IMR-90 (cell line): Measurements from ENCODE around the gene ETF1. TPM values are rescaled to one million over a fixed set of nuclear protein-coding genes. Genes with fewer than 3 reads are reported as not detected.

Experiments
- ATAC-seq: fragments of 200-7000 bp; cut with Tn5 transposase; 2 replicates; pipeline ENCODE4 v1.9.1; 2020; ENCODE audit warnings: low read depth, mild to moderate bottlenecking, moderate library complexity
- BruUV-seq: library from RNA; stranded (reverse); fragments of 400-500 nt; replicated peaks from 2 replicates; lab custom pipeline; 2021; lab: Mats Ljungman, UMichigan
- CTCF ChIA-PET: fragments of 300-600 bp; formaldehyde crosslinking; extraction: SDS; loops from one replicate; lab custom pipeline; 2021; ENCODE audit warnings: antibody characterized with exemption; lab: Yijun Ruan, JAX
- POLR2A ChIA-PET: fragments of 300-600 bp; sonication (Branson Sonifier 250); formaldehyde crosslinking; loops from one replicate; lab custom pipeline; 2022; ENCODE audit warnings: antibody characterized with exemption; ENCODE audit not compliant: unreplicated experiment; lab: Charles Lee
- DNase-seq: peaks from one replicate; pipeline ENCODE4 v3.0.0; 2013
- H2AFZ ChIP-seq: replicated peaks from 2 replicates; pipeline ENCODE3; 2013; ENCODE audit warnings: low read length, mild to moderate bottlenecking; ENCODE audit not compliant: poor library complexity
- H2AK5ac ChIP-seq: 2 replicates; pipeline ENCODE4 v1.6.1; 2013; ENCODE audit warnings: low read depth, low read length, inconsistent platforms
- H2AK9ac ChIP-seq: replicated peaks from 2 replicates; pipeline ENCODE3; 2013; ENCODE audit warnings: mild to moderate bottlenecking, low read depth, low read length, moderate library complexity; ENCODE audit not compliant: poor library complexity
- H2BK120ac ChIP-seq: 2 replicates; pipeline ENCODE4 v1.6.1; 2013; ENCODE audit warnings: low read depth, low read length, inconsistent platforms
- H2BK15ac ChIP-seq: 3 replicates; pipeline ENCODE4 v1.6.1; 2013; ENCODE audit warnings: low read depth, low read length, inconsistent platforms
- H2BK20ac ChIP-seq: 2 replicates; pipeline ENCODE4 v1.6.1; 2013; ENCODE audit warnings: low read depth, mild to moderate bottlenecking, inconsistent platforms, low read length, moderate library complexity
- H2BK5ac ChIP-seq: 2 replicates; pipeline ENCODE4 v1.6.1; 2013; ENCODE audit warnings: mild to moderate bottlenecking, low read depth, low read length, inconsistent platforms; ENCODE audit not compliant: poor library complexity, severe bottlenecking
- H3K14ac ChIP-seq: replicated peaks from 2 replicates; pipeline ENCODE4 v1.6.1; 2013; ENCODE audit warnings: low read depth, low read length, inconsistent platforms
- H3K18ac ChIP-seq: 2 replicates; pipeline ENCODE4 v1.6.1; 2013; ENCODE audit warnings: low read depth, low read length, control low read depth
- H3K23ac ChIP-seq: 2 replicates; pipeline ENCODE4 v1.6.1; 2013; ENCODE audit warnings: low read depth, low read length, inconsistent platforms
- H3K27ac ChIP-seq: 2 replicates; pipeline ENCODE4 v1.5.1; 2013; ENCODE audit warnings: mild to moderate bottlenecking, control low read depth, low read length; ENCODE audit not compliant: insufficient read depth
- H3K27me3 ChIP-seq: 2 replicates; pipeline ENCODE4 v1.6.1; 2013; ENCODE audit warnings: low read length; ENCODE audit not compliant: control insufficient read depth, insufficient read depth
- H3K36me3 ChIP-seq: 2 replicates; pipeline ENCODE4 v1.6.1; 2013; ENCODE audit warnings: low read length, mixed read lengths; ENCODE audit not compliant: control insufficient read depth, insufficient read depth
- H3K4ac ChIP-seq: 2 replicates; pipeline ENCODE4 v1.6.1; 2013; ENCODE audit warnings: low read depth, low read length, inconsistent platforms
- H3K4me1 ChIP-seq: 2 replicates; pipeline ENCODE4 v1.6.1; 2013; ENCODE audit warnings: low read length, mixed read lengths; ENCODE audit not compliant: control insufficient read depth, insufficient read depth
- H3K4me2 ChIP-seq: 2 replicates; pipeline ENCODE4 v1.6.1; 2013; ENCODE audit warnings: low read depth, mild to moderate bottlenecking, control low read depth, low read length, moderate library complexity
- H3K4me3 ChIP-seq: 2 replicates; pipeline ENCODE4 v1.5.1; 2013; ENCODE audit warnings: low read depth, mild to moderate bottlenecking, control low read depth, low read length, moderate library complexity; ENCODE audit not compliant: insufficient read depth
- H3K56ac ChIP-seq: 2 replicates; pipeline ENCODE4 v1.6.1; 2013; ENCODE audit warnings: low read length, inconsistent platforms; ENCODE audit not compliant: insufficient read depth; ENCODE audit errors: extremely low read depth
- H3K79me1 ChIP-seq, 2 experiments: 2 replicates each; pipeline ENCODE4 v1.6.1; 2013; ENCODE audit warnings: low read length in 2 of 2, inconsistent platforms in 1 of 2, low read depth in 1 of 2
- H3K9ac ChIP-seq: 2 replicates; pipeline ENCODE4 v1.6.1; 2013; ENCODE audit warnings: low read depth, low read length, control low read depth
- H3K9me1 ChIP-seq: 2 replicates; pipeline ENCODE4 v1.6.1; 2013; ENCODE audit warnings: low read length, inconsistent platforms; ENCODE audit not compliant: insufficient read depth
- H3K9me3 ChIP-seq: 2 replicates; pipeline ENCODE4 v1.6.1; 2013; ENCODE audit warnings: low read length; ENCODE audit not compliant: control insufficient read depth, insufficient read depth
- H4K20me1 ChIP-seq: 2 replicates; pipeline ENCODE4 v1.6.1; 2013; ENCODE audit warnings: low read length, inconsistent platforms; ENCODE audit not compliant: insufficient read depth
- H4K5ac ChIP-seq: 2 replicates; pipeline ENCODE4 v1.6.1; 2013; ENCODE audit warnings: mild to moderate bottlenecking, low read depth, low read length, control low read depth
- H4K8ac ChIP-seq, 2 experiments: 2 replicates each; pipeline ENCODE4 v1.6.1; 2013; ENCODE audit warnings: low read depth in 2 of 2, low read length in 2 of 2, control low read depth in 1 of 2, inconsistent platforms in 1 of 2
- H4K91ac ChIP-seq: 2 replicates; pipeline ENCODE4 v1.6.1; 2013; ENCODE audit warnings: low read depth, low read length, inconsistent platforms; ENCODE audit not compliant: insufficient read depth
- BHLHE40 ChIP-seq: fragments of 150-350 bp; IDR thresholded peaks from 2 replicates; pipeline ENCODE4 v1.6.1; 2016; ENCODE audit warnings: mild to moderate bottlenecking, low read depth, low read length
- CHD1 ChIP-seq: IDR thresholded peaks from 2 replicates; pipeline ENCODE4 v1.6.1; 2012; ENCODE audit warnings: low read depth, low read length, improper control_type of control experiment
- FOS ChIP-seq: fragments of 150-350 bp; IDR thresholded peaks from 2 replicates; pipeline ENCODE4 v1.6.1; 2016; ENCODE audit warnings: low read depth, low read length
- MXI1 ChIP-seq: IDR thresholded peaks from 2 replicates; pipeline ENCODE4 v1.6.1; 2012; ENCODE audit warnings: low read depth, mild to moderate bottlenecking, low read length, moderate library complexity, borderline replicate concordance
- NFE2L2 ChIP-seq: fragments of 150-350 bp; IDR thresholded peaks from 2 replicates; pipeline ENCODE4 v1.6.1; 2016; ENCODE audit warnings: low read depth, mild to moderate bottlenecking, low read length
- RFX5 ChIP-seq: IDR thresholded peaks from 2 replicates; pipeline ENCODE4 v1.8.0; 2012; ENCODE audit warnings: low read depth, mild to moderate bottlenecking, low read length, moderate library complexity
- SMC3 ChIP-seq: fragments of 150-350 bp; IDR thresholded peaks from 2 replicates; pipeline ENCODE4 v1.6.1; 2016; ENCODE audit warnings: low read depth, mild to moderate bottlenecking, antibody characterized with exemption, low read length, moderate library complexity
- WGBS, 2 experiments: methylation state at CpG; one replicate each; pipeline versions ENCODE4 v1.1.5 to v1.1.7; 2013; ENCODE audit warnings: missing lambda C conversion rate in 2 of 2; ENCODE audit not compliant: insufficient read length in 1 of 2; ENCODE audit errors: extremely low coverage in 2 of 2; 5-methylcytosine and 5-hydroxymethylcytosine counted together
- dilution Hi-C: fragments of 300-500 bp; cut with HindIII; formaldehyde crosslinking; loops from one replicate; pipeline ENCODE4 v1.14.3; 2018; ENCODE audit warnings: low sequenced_read_pairs; ENCODE audit not compliant: unreplicated experiment
- in situ Hi-C: fragments of 300-500 bp; cut with MboI; formaldehyde crosslinking; loops from 3 replicates; pipeline ENCODE4 v1.14.3; 2019; ENCODE audit warnings: low sequenced_read_pairs, inconsistent platforms, mixed read lengths
- intact Hi-C: fragments of 100-400 bp; cut with micrococcal nuclease; formaldehyde crosslinking; loops from 2 replicates; pipeline ENCODE4 v1.10.0; 2022
- polyA plus RNA-seq, 3 experiments: library from polyadenylated mRNA; depleted of rRNA; stranded (reverse); fragments of >200 nt; gene quantifications; 2 replicates each; pipeline ENCODE4 v1.2.3, GENCODE V29; 2012; ENCODE audit warnings: low replicate concordance in 1 of 3
- total RNA-seq: library from RNA; depleted of rRNA; stranded (reverse); fragments of >200 nt; gene quantifications from 2 replicates; pipeline ENCODE4 v1.2.3, GENCODE V29; 2012
- TF ChIP-seq, protein P1 (sequence below): fragments of 150-350 bp; IDR thresholded peaks from 2 replicates; pipeline ENCODE4 v1.6.1; 2016; ENCODE audit warnings: low read depth, mild to moderate bottlenecking, low read length, moderate library complexity, borderline replicate concordance

The ETF1 gene
- total and polyA plus RNA-seq, 2 of the 4 experiments (the other 2 are of a cell fraction), result 53.2 to 126 TPM

DNA sequence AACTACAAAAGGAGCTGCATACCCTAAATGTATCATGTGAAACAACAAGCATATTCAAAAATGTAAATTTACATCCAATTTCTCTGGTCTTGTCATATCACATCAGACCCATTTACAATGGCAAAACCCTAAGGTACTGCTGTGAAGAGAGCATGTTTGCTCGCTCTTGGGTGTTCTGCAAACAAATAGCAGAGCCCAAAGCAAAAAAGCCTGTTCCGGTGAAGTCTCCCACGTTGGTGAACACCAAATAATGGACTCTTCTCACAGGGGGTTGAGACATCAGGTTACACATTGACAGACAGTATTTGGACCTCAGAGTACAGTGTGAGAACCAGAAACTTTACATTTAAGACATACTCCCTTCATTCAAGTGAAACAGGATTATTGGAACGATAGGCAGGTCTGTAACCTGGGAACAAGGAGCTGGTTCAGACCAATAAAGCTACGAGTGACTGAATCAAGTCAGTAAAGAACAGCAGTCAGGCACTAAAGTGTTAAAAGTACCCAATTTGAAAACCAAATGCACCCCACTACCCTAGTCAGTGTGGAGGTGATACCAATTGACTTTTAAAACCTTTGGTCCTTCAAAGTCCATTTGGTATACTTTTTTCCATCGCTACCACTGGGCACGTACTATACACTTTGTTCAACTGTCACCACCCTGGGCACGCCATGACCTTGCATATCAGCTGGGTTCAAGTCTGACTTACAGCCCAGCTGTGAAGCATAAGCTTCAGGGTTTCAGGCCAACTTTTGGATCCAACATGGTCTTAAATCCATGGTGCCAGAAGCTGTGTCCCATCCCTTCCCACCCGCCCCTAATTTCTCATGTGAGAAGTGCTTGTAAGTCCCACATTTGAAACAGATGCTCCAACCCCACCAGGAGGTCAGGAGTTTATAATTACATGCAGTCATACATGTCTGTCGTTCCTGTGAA is 36.4 kb downstream of the ETF1 start (continued):
- no peak for TF ChIP-seq NFE2L2
- no peak for TF ChIP-seq MXI1

DNA sequence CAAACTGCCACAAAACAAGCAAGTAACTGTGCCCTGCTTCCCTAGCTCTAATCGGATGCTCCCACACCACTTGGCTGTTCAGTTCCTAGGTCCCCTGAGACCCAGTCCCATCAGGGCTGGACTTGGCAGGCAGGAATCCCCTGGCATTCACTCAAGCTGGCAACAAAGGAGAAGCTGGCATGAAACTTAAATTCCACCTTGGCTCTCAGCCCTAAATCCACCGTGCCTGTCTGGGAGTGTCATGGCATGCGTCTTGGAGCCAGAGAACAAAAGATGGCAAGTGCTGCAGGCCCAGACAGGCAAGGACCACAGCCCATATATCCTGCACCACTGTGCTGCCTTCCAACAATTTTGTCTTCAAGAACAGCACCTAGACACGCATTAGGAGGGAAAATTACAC is 38.2 kb downstream of the ETF1 start:
- Histone ChIP-seq H3K56ac (no peak overlapping the region), H2BK20ac (no peak overlapping the region), H2BK120ac (no peak overlapping the region), H3K27me3 (no peaks in the 10 kb centered on the region), H3K4me3 (no peak overlapping the region), H2BK5ac (no peak overlapping the region), H3K27ac (no peak overlapping the region), H3K4ac (no peak overlapping the region), H3K9me3 (no peaks in the 10 kb centered on the region), H3K14ac (no peak overlapping the region), H3K23ac (no peak overlapping the region), H4K5ac (no peak overlapping the region), H3K9ac (no peak overlapping the region), H3K9me1 (no peaks in the 10 kb centered on the region; the same call in 1 of the 2 replicates), H2AFZ (no peak overlapping the region), H4K20me1 (peaks cover 26% of the 10 kb centered on the region), H2AK5ac (no peak overlapping the region), H4K8ac (no peak overlapping the region), H4K91ac (no peak overlapping the region), H2AK9ac (no peak overlapping the region), H3K36me3 (peaks cover 16% of the 10 kb centered on the region), H2BK15ac (no peak overlapping the region), H3K4me1 (peaks cover 11% of the 10 kb centered on the region), H3K4me2 (no peak overlapping the region), H3K79me1 (peaks cover 16 to 35% of the 10 kb centered on the region in 2 experiments; a peak in 3 of 4 replicates), H3K18ac (no peak overlapping the region)
- 20% methylated on average over 2 of the region's 4 CpGs; no CpG with 5 or more reads in 1 of the 2 experiments for WGBS, 2 experiments
- no peak for TF ChIP-seq SMC3
- no peak for TF ChIP-seq RFX5
- TF ChIP-seq, protein P1, sequence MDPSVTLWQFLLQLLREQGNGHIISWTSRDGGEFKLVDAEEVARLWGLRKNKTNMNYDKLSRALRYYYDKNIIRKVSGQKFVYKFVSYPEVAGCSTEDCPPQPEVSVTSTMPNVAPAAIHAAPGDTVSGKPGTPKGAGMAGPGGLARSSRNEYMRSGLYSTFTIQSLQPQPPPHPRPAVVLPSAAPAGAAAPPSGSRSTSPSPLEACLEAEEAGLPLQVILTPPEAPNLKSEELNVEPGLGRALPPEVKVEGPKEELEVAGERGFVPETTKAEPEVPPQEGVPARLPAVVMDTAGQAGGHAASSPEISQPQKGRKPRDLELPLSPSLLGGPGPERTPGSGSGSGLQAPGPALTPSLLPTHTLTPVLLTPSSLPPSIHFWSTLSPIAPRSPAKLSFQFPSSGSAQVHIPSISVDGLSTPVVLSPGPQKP, result no peak
- no peak for TF ChIP-seq CHD1
- TF ChIP-seq BHLHE40, result no peak
- no peak for TF ChIP-seq FOS
- intact Hi-C loops, result no loop called here
- dilution Hi-C loops, result no loop called here
- no TSS peak for BruUV-seq
- ChIA-PET POLR2A (no interaction called here), CTCF (interaction anchor here (1.2 to 2.7 kb wide), 3 partner anchors 38 to 60 kb away, joined by 3 to 10 read pairs (median 3); partner anchors contain the start of gene ETF1)
- DNase-seq (no peak), ATAC-seq (no peak)
- in situ Hi-C loops, result no loop called here
